HT-29 (cell line): ENCODE measurements around the gene CD7. TPM values are rescaled to one million over a fixed set of nuclear protein-coding genes. Genes with fewer than 3 reads are reported as not detected.
"Not testable (repeated sequence)": the region's sequence is repeated elsewhere in the genome, so short reads cannot be mapped to it uniquely, and the experiment has no call there.

Source experiments
- DNase-seq: peaks from one replicate; pipeline ENCODE4 v3.0.0-alpha.2; 2015; ENCODE audit warnings: low spot score
- total RNA-seq: library from RNA; depleted of rRNA; stranded (reverse); fragments of >200 nt; shearing (Covaris generic); gene quantifications from 2 replicates; pipeline ENCODE4 v1.2.3, GENCODE V29; 2014; rRNA removed

CD7 gene
- total RNA-seq: not detected in 2 replicates

GRCh38 chr17:82317394-82318168, at the start of gene CD7:
TSS of gene CD7 (minus strand) at chr17:82317608. CDS start at chr17:82317495, 113 bp downstream.
- no peak for DNase-seq

- DNase-seq: no peak
Measured at GRCh38 chr17:82366749-82367148, 49.3 kb upstream of the CD7 start.

GRCh38 chr17:82365606-82366295, 48.3 kb upstream of the CD7 start:
- no peak for DNase-seq

GRCh38 chr17:82361885-82362633, 44.7 kb upstream of the CD7 start:
- DNase-seq: no peak

- DNase-seq: not testable (repeated sequence)
Measured at GRCh38 chr17:82359451-82360074, 42.2 kb upstream of the CD7 start.

- DNase-seq: peak; percentile 21
Measured at GRCh38 chr17:82358465-82359350, 41.3 kb upstream of the CD7 start, which contains the start of gene TEX19. TSS of gene TEX19 (plus strand) at chr17:82359247. CDS start at chr17:82362151, 2,904 bp downstream.

- DNase-seq: no peak
Measured at GRCh38 chr17:82357394-82357793, 40.0 kb upstream of the CD7 start.

GRCh38 chr17:82356845-82357355, 39.5 kb upstream of the CD7 start:
- DNase-seq: no peak

GRCh38 chr17:82355770-82356427, 38.5 kb upstream of the CD7 start:
- DNase-seq: peak; percentile 76

- no peak for DNase-seq
Measured at GRCh38 chr17:82354804-82355308, 37.4 kb upstream of the CD7 start.

- no peak for DNase-seq
Measured at GRCh38 chr17:82353484-82353883, 36.1 kb upstream of the CD7 start.

- DNase-seq: peak; percentile 91
Measured at GRCh38 chr17:82351713-82352488, 34.5 kb upstream of the CD7 start.

- DNase-seq: no peak
Measured at GRCh38 chr17:82351254-82351712, 33.9 kb upstream of the CD7 start.

- DNase-seq: no peak
Measured at GRCh38 chr17:82350182-82351030, 33.0 kb upstream of the CD7 start.

- no peak for DNase-seq
Measured at GRCh38 chr17:82349287-82349701, 31.9 kb upstream of the CD7 start.

GRCh38 chr17:82348866-82349265, 31.5 kb upstream of the CD7 start:
- no peak for DNase-seq

- DNase-seq: no peak
Measured at GRCh38 chr17:82348434-82348833, 31.0 kb upstream of the CD7 start.

- DNase-seq: not testable (repeated sequence)
Measured at GRCh38 chr17:82347994-82348393, 30.6 kb upstream of the CD7 start.
